WTC11 (cell line): ENCODE data around the gene TBC1D21. TPM values are rescaled to one million over a fixed set of nuclear protein-coding genes. Genes with fewer than 3 reads are reported as not detected.

Experiments
- ATAC-seq: fragments of 200-7000 bp; cut with Tn5 transposase; 2 replicates; pipeline ENCODE4 v1.10.0; 2021; ENCODE audit warnings: mild to moderate bottlenecking, moderate library complexity
- CTCF ChIA-PET: fragments of 300-600 bp; sonication (Branson Sonifier 250); formaldehyde crosslinking; loops from one replicate; lab custom pipeline; 2021; ENCODE audit warnings: antibody characterized with exemption; lab: Charles Lee
- POLR2A ChIA-PET: fragments of 350-600 bp; sonication (Branson Sonifier 250); formaldehyde crosslinking; loops from one replicate; lab custom pipeline; 2021; ENCODE audit warnings: antibody characterized with exemption; lab: Charles Lee
- DNase-seq: peaks from one replicate; pipeline ENCODE4 v3.0.0; 2021; ENCODE audit warnings: low spot score
- H3K27ac Mint-ChIP-seq: 2 replicates; pipeline ENCODE4 v1.8.0; 2021; ENCODE audit warnings: mixed read lengths
- H3K27me3 Mint-ChIP-seq: 2 replicates; pipeline ENCODE4 v1.8.0; 2021; ENCODE audit warnings: low read depth, mild to moderate bottlenecking, moderate library complexity, mixed read lengths
- H3K36me3 Mint-ChIP-seq: 2 replicates; pipeline ENCODE4 v1.8.0; 2021; ENCODE audit warnings: mixed read lengths
- H3K4me1 Mint-ChIP-seq: 2 replicates; pipeline ENCODE4 v1.8.0; 2022; ENCODE audit warnings: mixed read lengths
- H3K4me3 Mint-ChIP-seq: 2 replicates; pipeline ENCODE4 v1.8.0; 2021; ENCODE audit warnings: mild to moderate bottlenecking, moderate library complexity, mixed read lengths
- H3K9me3 Mint-ChIP-seq: 2 replicates; pipeline ENCODE4 v1.8.0; 2021; ENCODE audit warnings: mixed read lengths
- CBFB ChIP-seq: sonication (generic); formaldehyde crosslinking; IDR thresholded peaks from 2 replicates; pipeline ENCODE4 v1.8.1; 2022; ENCODE audit warnings: mild to moderate bottlenecking, low read depth, missing genetic modification reagents
- ESRRA ChIP-seq: sonication (generic); formaldehyde crosslinking; IDR thresholded peaks from 2 replicates; pipeline ENCODE4 v1.8.1; 2022; ENCODE audit warnings: mild to moderate bottlenecking, missing genetic modification reagents, borderline replicate concordance
- FOXK1 ChIP-seq: sonication (generic); formaldehyde crosslinking; IDR thresholded peaks from 2 replicates; pipeline ENCODE4 v1.8.0; 2022; ENCODE audit warnings: mild to moderate bottlenecking, moderate library complexity, missing genetic modification reagents
- GTF2I ChIP-seq: fragments of 250-450 bp; sonication (Bioruptor Pico); conservative IDR thresholded peaks from 2 replicates; pipeline ENCODE4 v1.4.0; 2021; ENCODE audit warnings: mild to moderate bottlenecking
- JUN ChIP-seq: sonication (generic); formaldehyde crosslinking; IDR thresholded peaks from 2 replicates; pipeline ENCODE4 v1.8.0; 2023; ENCODE audit warnings: mild to moderate bottlenecking, missing genetic modification reagents
- MYBL2 ChIP-seq: sonication (generic); formaldehyde crosslinking; IDR thresholded peaks from 2 replicates; pipeline ENCODE4 v1.8.1; 2023; ENCODE audit warnings: mild to moderate bottlenecking, moderate library complexity, missing genetic modification reagents
- RELA ChIP-seq: sonication (generic); formaldehyde crosslinking; IDR thresholded peaks from 2 replicates; pipeline ENCODE4 v1.8.1; 2022; ENCODE audit warnings: missing genetic modification reagents, mild to moderate bottlenecking, borderline replicate concordance
- TCF7 ChIP-seq: sonication (generic); formaldehyde crosslinking; IDR thresholded peaks from 2 replicates; pipeline ENCODE4 v1.8.0; 2022; ENCODE audit warnings: mild to moderate bottlenecking, low read depth, missing genetic modification reagents, moderate library complexity
- ZNF121 ChIP-seq: sonication (generic); formaldehyde crosslinking; IDR thresholded peaks from 2 replicates; pipeline ENCODE4 v1.8.0; 2023; ENCODE audit warnings: missing genetic modification reagents
- ZNF263 ChIP-seq: sonication (generic); formaldehyde crosslinking; IDR thresholded peaks from 2 replicates; pipeline ENCODE4 v1.8.1; 2022; ENCODE audit warnings: low read depth, mild to moderate bottlenecking, moderate library complexity, missing genetic modification reagents
- ZNF671 ChIP-seq: fragments of 250-450 bp; sonication (Bioruptor Pico); IDR thresholded peaks from 2 replicates; pipeline ENCODE4 v1.8.0; 2021; ENCODE audit warnings: mild to moderate bottlenecking
- total RNA-seq: library from RNA; stranded (reverse); gene quantifications from 3 replicates; pipeline ENCODE4 v1.2.3, GENCODE V29; 2021
- TF ChIP-seq, protein P1 (sequence below): sonication (generic); formaldehyde crosslinking; IDR thresholded peaks from 2 replicates; pipeline ENCODE4 v1.8.0; 2023; ENCODE audit warnings: missing genetic modification reagents
- TF ChIP-seq, protein P2 (sequence below): sonication (generic); formaldehyde crosslinking; IDR thresholded peaks from 2 replicates; pipeline ENCODE4 v1.8.0; 2022; ENCODE audit warnings: missing genetic modification reagents
- TF ChIP-seq, protein P3 (sequence below): sonication (generic); formaldehyde crosslinking; IDR thresholded peaks from 2 replicates; pipeline ENCODE4 v1.8.1; 2022; ENCODE audit warnings: mild to moderate bottlenecking, missing genetic modification reagents, moderate library complexity, borderline replicate concordance
- TF ChIP-seq, protein P4 (sequence below): sonication (generic); formaldehyde crosslinking; IDR thresholded peaks from 2 replicates; pipeline ENCODE4 v1.8.1; 2022; ENCODE audit warnings: low read depth, missing genetic modification reagents, borderline replicate concordance
- TF ChIP-seq, protein P5 (sequence below): sonication (generic); formaldehyde crosslinking; IDR thresholded peaks from 2 replicates; pipeline ENCODE4 v1.8.0; 2022; ENCODE audit warnings: mild to moderate bottlenecking, missing genetic modification reagents

Gene TBC1D21
- total RNA-seq, 1 experiment from 2014 or later = not detected

- TF ChIP-seq, protein P1, sequence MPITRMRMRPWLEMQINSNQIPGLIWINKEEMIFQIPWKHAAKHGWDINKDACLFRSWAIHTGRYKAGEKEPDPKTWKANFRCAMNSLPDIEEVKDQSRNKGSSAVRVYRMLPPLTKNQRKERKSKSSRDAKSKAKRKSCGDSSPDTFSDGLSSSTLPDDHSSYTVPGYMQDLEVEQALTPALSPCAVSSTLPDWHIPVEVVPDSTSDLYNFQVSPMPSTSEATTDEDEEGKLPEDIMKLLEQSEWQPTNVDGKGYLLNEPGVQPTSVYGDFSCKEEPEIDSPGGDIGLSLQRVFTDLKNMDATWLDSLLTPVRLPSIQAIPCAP (CRISPR knock-in tag) = no peak
- TF ChIP-seq ZNF671 (CRISPR knock-in tag) (no peak), JUN (CRISPR knock-in tag) (no peak), ESRRA (no peak), GTF2I (CRISPR knock-in tag) (0 out of 2 replicates have a peak, but pooled peaks have one; percentile 40), FOXK1 (peak; percentile 52), ZNF121 (CRISPR knock-in tag) (no peak), RELA (CRISPR knock-in tag) (no peak), ZNF263 (CRISPR knock-in tag) (peak; percentile 84)
- TF ChIP-seq, protein P2, sequence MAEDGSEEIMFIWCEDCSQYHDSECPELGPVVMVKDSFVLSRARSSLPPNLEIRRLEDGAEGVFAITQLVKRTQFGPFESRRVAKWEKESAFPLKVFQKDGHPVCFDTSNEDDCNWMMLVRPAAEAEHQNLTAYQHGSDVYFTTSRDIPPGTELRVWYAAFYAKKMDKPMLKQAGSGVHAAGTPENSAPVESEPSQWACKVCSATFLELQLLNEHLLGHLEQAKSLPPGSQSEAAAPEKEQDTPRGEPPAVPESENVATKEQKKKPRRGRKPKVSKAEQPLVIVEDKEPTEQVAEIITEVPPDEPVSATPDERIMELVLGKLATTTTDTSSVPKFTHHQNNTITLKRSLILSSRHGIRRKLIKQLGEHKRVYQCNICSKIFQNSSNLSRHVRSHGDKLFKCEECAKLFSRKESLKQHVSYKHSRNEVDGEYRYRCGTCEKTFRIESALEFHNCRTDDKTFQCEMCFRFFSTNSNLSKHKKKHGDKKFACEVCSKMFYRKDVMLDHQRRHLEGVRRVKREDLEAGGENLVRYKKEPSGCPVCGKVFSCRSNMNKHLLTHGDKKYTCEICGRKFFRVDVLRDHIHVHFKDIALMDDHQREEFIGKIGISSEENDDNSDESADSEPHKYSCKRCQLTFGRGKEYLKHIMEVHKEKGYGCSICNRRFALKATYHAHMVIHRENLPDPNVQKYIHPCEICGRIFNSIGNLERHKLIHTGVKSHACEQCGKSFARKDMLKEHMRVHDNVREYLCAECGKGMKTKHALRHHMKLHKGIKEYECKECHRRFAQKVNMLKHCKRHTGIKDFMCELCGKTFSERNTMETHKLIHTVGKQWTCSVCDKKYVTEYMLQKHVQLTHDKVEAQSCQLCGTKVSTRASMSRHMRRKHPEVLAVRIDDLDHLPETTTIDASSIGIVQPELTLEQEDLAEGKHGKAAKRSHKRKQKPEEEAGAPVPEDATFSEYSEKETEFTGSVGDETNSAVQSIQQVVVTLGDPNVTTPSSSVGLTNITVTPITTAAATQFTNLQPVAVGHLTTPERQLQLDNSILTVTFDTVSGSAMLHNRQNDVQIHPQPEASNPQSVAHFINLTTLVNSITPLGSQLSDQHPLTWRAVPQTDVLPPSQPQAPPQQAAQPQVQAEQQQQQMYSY (CRISPR knock-in tag) = peak; percentile 62; the same call in 1 of the 2 replicates
- TF ChIP-seq, protein P3, sequence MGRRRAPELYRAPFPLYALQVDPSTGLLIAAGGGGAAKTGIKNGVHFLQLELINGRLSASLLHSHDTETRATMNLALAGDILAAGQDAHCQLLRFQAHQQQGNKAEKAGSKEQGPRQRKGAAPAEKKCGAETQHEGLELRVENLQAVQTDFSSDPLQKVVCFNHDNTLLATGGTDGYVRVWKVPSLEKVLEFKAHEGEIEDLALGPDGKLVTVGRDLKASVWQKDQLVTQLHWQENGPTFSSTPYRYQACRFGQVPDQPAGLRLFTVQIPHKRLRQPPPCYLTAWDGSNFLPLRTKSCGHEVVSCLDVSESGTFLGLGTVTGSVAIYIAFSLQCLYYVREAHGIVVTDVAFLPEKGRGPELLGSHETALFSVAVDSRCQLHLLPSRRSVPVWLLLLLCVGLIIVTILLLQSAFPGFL = no peak
- TF ChIP-seq, protein P4, sequence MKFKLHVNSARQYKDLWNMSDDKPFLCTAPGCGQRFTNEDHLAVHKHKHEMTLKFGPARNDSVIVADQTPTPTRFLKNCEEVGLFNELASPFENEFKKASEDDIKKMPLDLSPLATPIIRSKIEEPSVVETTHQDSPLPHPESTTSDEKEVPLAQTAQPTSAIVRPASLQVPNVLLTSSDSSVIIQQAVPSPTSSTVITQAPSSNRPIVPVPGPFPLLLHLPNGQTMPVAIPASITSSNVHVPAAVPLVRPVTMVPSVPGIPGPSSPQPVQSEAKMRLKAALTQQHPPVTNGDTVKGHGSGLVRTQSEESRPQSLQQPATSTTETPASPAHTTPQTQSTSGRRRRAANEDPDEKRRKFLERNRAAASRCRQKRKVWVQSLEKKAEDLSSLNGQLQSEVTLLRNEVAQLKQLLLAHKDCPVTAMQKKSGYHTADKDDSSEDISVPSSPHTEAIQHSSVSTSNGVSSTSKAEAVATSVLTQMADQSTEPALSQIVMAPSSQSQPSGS (CRISPR knock-in tag) = no peak
These were observed 53.0 kb downstream of the TBC1D21 start, which contains the start of gene LOXL1 (continued) for GRCh38 chr15:73926219-73927002.

DNA sequence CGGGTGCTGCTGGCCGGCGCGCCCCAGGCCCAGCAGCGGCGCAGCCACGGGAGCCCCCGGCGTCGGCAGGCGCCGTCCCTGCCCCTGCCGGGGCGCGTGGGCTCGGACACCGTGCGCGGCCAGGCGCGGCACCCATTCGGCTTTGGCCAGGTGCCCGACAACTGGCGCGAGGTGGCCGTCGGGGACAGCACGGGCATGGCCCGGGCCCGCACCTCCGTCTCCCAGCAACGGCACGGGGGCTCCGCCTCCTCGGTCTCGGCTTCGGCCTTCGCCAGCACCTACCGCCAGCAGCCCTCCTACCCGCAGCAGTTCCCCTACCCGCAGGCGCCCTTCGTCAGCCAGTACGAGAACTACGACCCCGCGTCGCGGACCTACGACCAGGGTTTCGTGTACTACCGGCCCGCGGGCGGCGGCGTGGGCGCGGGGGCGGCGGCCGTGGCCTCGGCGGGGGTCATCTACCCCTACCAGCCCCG, 53.7 kb downstream of the TBC1D21 start:
- DNase-seq (peak; percentile 65), ATAC-seq (peak; percentile 15)
- TF ChIP-seq TCF7 (CRISPR knock-in tag) (0 out of 2 replicates have a peak, but pooled peaks have one; percentile 70), CBFB (CRISPR knock-in tag) (0 out of 2 replicates have a peak, but pooled peaks have one; percentile 3), MYBL2 (CRISPR knock-in tag) (peak; percentile 42; the same call in 1 of the 2 replicates)
- TF ChIP-seq, protein P5, sequence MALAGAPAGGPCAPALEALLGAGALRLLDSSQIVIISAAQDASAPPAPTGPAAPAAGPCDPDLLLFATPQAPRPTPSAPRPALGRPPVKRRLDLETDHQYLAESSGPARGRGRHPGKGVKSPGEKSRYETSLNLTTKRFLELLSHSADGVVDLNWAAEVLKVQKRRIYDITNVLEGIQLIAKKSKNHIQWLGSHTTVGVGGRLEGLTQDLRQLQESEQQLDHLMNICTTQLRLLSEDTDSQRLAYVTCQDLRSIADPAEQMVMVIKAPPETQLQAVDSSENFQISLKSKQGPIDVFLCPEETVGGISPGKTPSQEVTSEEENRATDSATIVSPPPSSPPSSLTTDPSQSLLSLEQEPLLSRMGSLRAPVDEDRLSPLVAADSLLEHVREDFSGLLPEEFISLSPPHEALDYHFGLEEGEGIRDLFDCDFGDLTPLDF = no peak
- TF ChIP-seq, protein P3 = no peak
- POLR2A ChIA-PET = interaction anchor here (1.0 kb wide), 1 partner anchor 59 kb away, joined by 3 read pairs; no protein-coding TSS in a partner anchor
- H3K36me3 Mint-ChIP-seq = no peaks in the 10 kb centered on the region
- peak overlapping the region; percentile 49 for H3K4me3 Mint-ChIP-seq
- peaks cover 11% of the 10 kb centered on the region for H3K27me3 Mint-ChIP-seq
- no peak overlapping the region for H3K27ac Mint-ChIP-seq
- peaks cover 47% of the 10 kb centered on the region for H3K4me1 Mint-ChIP-seq
- CTCF ChIA-PET = interaction anchor here (0.7 to 5.2 kb wide), 40 partner anchors 8 to 296 kb away, joined by 3 to 61 read pairs (median 5); partner anchors contain the start of genes INSYN1, PML, STOML1 and TBC1D21
- no peaks in the 10 kb centered on the region for H3K9me3 Mint-ChIP-seq
